Suprapubic skin (tissue), 4 donors: ENCODE results near the gene DSCAM. TPM values are rescaled to one million over a fixed set of nuclear protein-coding genes. Genes with fewer than 3 reads are reported as not detected.

Experiments used
- DNase-seq, 2 donors: peaks; one replicate each; pipeline ENCODE4 v3.0.0-alpha.2; 2019; ENCODE audit warnings: low spot score in 2 of 2
- H3K27ac ChIP-seq: fragments of 200-600 bp; sonication (generic); one replicate; pipeline ENCODE4 v1.5.1; 2019
- H3K27me3 ChIP-seq: fragments of 200-600 bp; sonication (generic); one replicate; pipeline ENCODE4 v1.5.1; 2019
- H3K36me3 ChIP-seq: fragments of 200-600 bp; sonication (generic); one replicate; pipeline ENCODE4 v1.5.1; 2019
- H3K4me1 ChIP-seq: fragments of 200-600 bp; sonication (generic); one replicate; pipeline ENCODE4 v1.5.1; 2019
- H3K4me3 ChIP-seq: fragments of 200-600 bp; sonication (generic); one replicate; pipeline ENCODE4 v1.5.1; 2019; ENCODE audit warnings: mild to moderate bottlenecking
- H3K9me3 ChIP-seq: fragments of 200-600 bp; sonication (generic); one replicate; pipeline ENCODE4 v1.5.1; 2019
- CTCF ChIP-seq, 2 donors: fragments of 200-600 bp in 1 of 2; fragments of 450-650 bp in 1 of 2; sonication (generic) in 1 of 2; IDR thresholded peaks; one replicate each; pipeline ENCODE4 v1.5.1; 2016 to 2019; ENCODE audit warnings: antibody characterized with exemption in 2 of 2, mild to moderate bottlenecking in 1 of 2, moderate library complexity in 1 of 2
- EP300 ChIP-seq: sonication (generic); formaldehyde crosslinking; IDR thresholded peaks from one replicate; pipeline ENCODE4 v1.6.1; 2017; ENCODE audit warnings: antibody characterized with exemption
- POLR2A ChIP-seq, 2 donors: fragments of 450-650 bp; IDR thresholded peaks; one replicate each; pipeline ENCODE4 v1.6.1; 2017; ENCODE audit warnings: antibody characterized with exemption in 2 of 2, mild to moderate bottlenecking in 2 of 2, moderate library complexity in 2 of 2
- POLR2AphosphoS5 ChIP-seq, 3 donors: sonication (generic); formaldehyde crosslinking; IDR thresholded peaks; one replicate each; pipeline ENCODE4 v1.6.1; 2017; ENCODE audit warnings: antibody characterized with exemption in 3 of 3
- WGBS: methylation state at CpG from one replicate; pipeline ENCODE4 v1.1.5; 2018; 5-methylcytosine and 5-hydroxymethylcytosine counted together
- total RNA-seq, 4 donors: library from RNA; depleted of rRNA; stranded (reverse); fragments of >200 nt; gene quantifications; one replicate each; pipeline ENCODE4 v1.1.0, GENCODE V29; 2016

The DSCAM gene
- total RNA-seq, 4 donors from 2014 or later: 0.08 TPM; not detected in 3

- WGBS: 83% methylated on average over 2 of the region's 2 CpGs
- TF ChIP-seq EP300 (no peak), POLR2A (IDR thresholded peaks at IDR 0.05) (no peak), CTCF (IDR thresholded peaks at IDR 0.05) (no peak), POLR2AphosphoS5 (IDR thresholded peaks at IDR 0.05) (no peak)
- H3K27ac ChIP-seq: no peak overlapping the region
- H3K36me3 ChIP-seq: no peaks in the 10 kb centered on the region
- H3K4me3 ChIP-seq: no peak overlapping the region
- no peaks in the 10 kb centered on the region for H3K4me1 ChIP-seq
- DNase-seq: no peak
- H3K9me3 ChIP-seq: no peaks in the 10 kb centered on the region
- H3K27me3 ChIP-seq: no peaks in the 10 kb centered on the region
Measured at GRCh38 chr21:40356644-40357043, 490.3 kb downstream of the DSCAM start.

- no peak overlapping the region for H3K27ac ChIP-seq
- no peak for DNase-seq
- 87% methylated on average over 5 of the region's 5 CpGs for WGBS
- H3K4me1 ChIP-seq: no peaks in the 10 kb centered on the region
- no peak overlapping the region for H3K4me3 ChIP-seq
- no peaks in the 10 kb centered on the region for H3K9me3 ChIP-seq
- no peaks in the 10 kb centered on the region for H3K36me3 ChIP-seq
- no peaks in the 10 kb centered on the region for H3K27me3 ChIP-seq
- TF ChIP-seq POLR2A (IDR thresholded peaks at IDR 0.05) (no peak), EP300 (no peak), POLR2AphosphoS5 (IDR thresholded peaks at IDR 0.05) (no peak), CTCF (IDR thresholded peaks at IDR 0.05) (no peak)
Measured at GRCh38 chr21:40355076-40355475, 491.9 kb downstream of the DSCAM start.

- H3K4me3 ChIP-seq: no peak overlapping the region
- H3K27ac ChIP-seq: no peak overlapping the region
- DNase-seq: no peak
- WGBS: 65% methylated on average over 2 of the region's 2 CpGs
- no peaks in the 10 kb centered on the region for H3K4me1 ChIP-seq
- H3K9me3 ChIP-seq: no peaks in the 10 kb centered on the region
- H3K36me3 ChIP-seq: no peaks in the 10 kb centered on the region
- H3K27me3 ChIP-seq: no peaks in the 10 kb centered on the region
- TF ChIP-seq CTCF (IDR thresholded peaks at IDR 0.05) (no peak), EP300 (no peak), POLR2A (IDR thresholded peaks at IDR 0.05) (no peak), POLR2AphosphoS5 (IDR thresholded peaks at IDR 0.05) (no peak)
Measured at GRCh38 chr21:40351006-40351405, 496.0 kb downstream of the DSCAM start.

GRCh38 chr21:40349591-40349990 is 497.4 kb downstream of the DSCAM start:
- Histone ChIP-seq H3K27ac (no peak overlapping the region), H3K9me3 (no peaks in the 10 kb centered on the region), H3K36me3 (no peaks in the 10 kb centered on the region), H3K4me3 (no peak overlapping the region), H3K4me1 (no peaks in the 10 kb centered on the region), H3K27me3 (no peaks in the 10 kb centered on the region)
- TF ChIP-seq CTCF (IDR thresholded peaks at IDR 0.05) (no peak), POLR2AphosphoS5 (IDR thresholded peaks at IDR 0.05) (no peak), EP300 (no peak), POLR2A (IDR thresholded peaks at IDR 0.05) (no peak)
- 68% methylated on average over 2 of the region's 2 CpGs for WGBS
- DNase-seq: no peak

GRCh38 chr21:40345711-40346321 is 501.1 kb downstream of the DSCAM start:
- Histone ChIP-seq H3K27ac (no peak overlapping the region), H3K27me3 (no peaks in the 10 kb centered on the region), H3K36me3 (no peaks in the 10 kb centered on the region), H3K4me3 (no peak overlapping the region), H3K4me1 (no peaks in the 10 kb centered on the region), H3K9me3 (no peaks in the 10 kb centered on the region)
- no peak for TF ChIP-seq CTCF (IDR thresholded peaks at IDR 0.05)
- TF ChIP-seq EP300: no peak
- TF ChIP-seq POLR2A (IDR thresholded peaks at IDR 0.05): no peak
- TF ChIP-seq POLR2AphosphoS5 (IDR thresholded peaks at IDR 0.05): no peak
- 68% methylated on average over 9 of the region's 9 CpGs for WGBS
- DNase-seq: no peak
